Lower leg skin (tissue), 4 donors: ENCODE results near the gene AUTS2. TPM values are rescaled to one million over a fixed set of nuclear protein-coding genes. Genes with fewer than 3 reads are reported as not detected.

Experiments used
- DNase-seq, 2 donors: peaks; one replicate each; pipeline ENCODE4 v3.0.0-alpha.2; 2019; ENCODE audit warnings: low spot score in 2 of 2
- H3K4me3 ChIP-seq: fragments of 200-600 bp; sonication (generic); 2 replicates; pipeline ENCODE4 v1.5.1; 2017; ENCODE audit warnings: mild to moderate bottlenecking, low read depth; ENCODE audit not compliant: poor library complexity, severe bottlenecking
- CTCF ChIP-seq, 3 donors: fragments of 450-650 bp; IDR thresholded peaks; one replicate each; pipeline ENCODE4 v1.5.1; 2016; ENCODE audit warnings: antibody characterized with exemption in 3 of 3, mild to moderate bottlenecking in 3 of 3, moderate library complexity in 2 of 3
- POLR2A ChIP-seq, 2 donors: fragments of 450-650 bp; IDR thresholded peaks; one replicate each; pipeline ENCODE4 v1.6.1; 2016 to 2017; ENCODE audit warnings: antibody characterized with exemption in 2 of 2, mild to moderate bottlenecking in 1 of 2, moderate library complexity in 1 of 2
- whole genome bisulfite sequencing, 2 donors: methylation state at CpG; one replicate each; pipeline ENCODE4 v1.1.5; 2018; 5-methylcytosine and 5-hydroxymethylcytosine counted together
- intact Hi-C: fragments of 100-400 bp; cut with DNase I; formaldehyde crosslinking; loops from one replicate; pipeline ENCODE4 v1.15.0; 2023; ENCODE audit warnings: low total_unique reads
- total RNA-seq, 4 donors: library from RNA; depleted of rRNA; stranded (reverse); fragments of >200 nt; gene quantifications; one replicate each; pipeline ENCODE4 v1.1.0, GENCODE V29; 2016

Gene AUTS2
- total RNA-seq, 4 donors from 2014 or later, result 30.8 to 41.9 (median 40.5) TPM

GRCh38 chr7:70480927-70481569 lies 882.8 kb downstream of the AUTS2 start:
- intact Hi-C loops, result no loop called here
- DNase-seq, result peak in 1 of 2 donors; percentile 21
- TF ChIP-seq POLR2A (IDR thresholded peaks at IDR 0.05) (no peak), CTCF (IDR thresholded peaks at IDR 0.05) (no peak)
- no peak overlapping the region for H3K4me3 ChIP-seq
- 48 to 62% methylated on average over 8 of the region's 8 CpGs for WGBS, 2 donors

- intact Hi-C loops, result no loop called here
- 70 to 91% methylated on average over 8 of the region's 8 CpGs for WGBS, 2 donors
- DNase-seq, result no peak
- no peak overlapping the region for H3K4me3 ChIP-seq
- TF ChIP-seq POLR2A (IDR thresholded peaks at IDR 0.05) (no peak), CTCF (IDR thresholded peaks at IDR 0.05) (no peak)
These were observed 883.4 kb downstream of the AUTS2 start for GRCh38 chr7:70481570-70482123.

GRCh38 chr7:70484255-70484654 lies 886.0 kb downstream of the AUTS2 start:
- intact Hi-C loops, result no loop called here
- WGBS, 2 donors, result 74 to 83% methylated on average over 3 of the region's 3 CpGs
- DNase-seq, result no peak
- no peak for TF ChIP-seq CTCF (IDR thresholded peaks at IDR 0.05)
- TF ChIP-seq POLR2A (IDR thresholded peaks at IDR 0.05), result no peak
- H3K4me3 ChIP-seq, result no peak overlapping the region

- intact Hi-C loops, result no loop called here
- H3K4me3 ChIP-seq, result no peak overlapping the region
- 90 to 91% methylated on average over 7 of the region's 7 CpGs for WGBS, 2 donors
- TF ChIP-seq CTCF (IDR thresholded peaks at IDR 0.05) (no peak), POLR2A (IDR thresholded peaks at IDR 0.05) (no peak)
- DNase-seq, result no peak
These were observed 888.7 kb downstream of the AUTS2 start for GRCh38 chr7:70486977-70487376.

GRCh38 chr7:70487428-70487827 lies 889.2 kb downstream of the AUTS2 start:
- intact Hi-C loops, result no loop called here
- DNase-seq, result no peak
- no peak for TF ChIP-seq POLR2A (IDR thresholded peaks at IDR 0.05)
- TF ChIP-seq CTCF (IDR thresholded peaks at IDR 0.05), result no peak
- H3K4me3 ChIP-seq, result no peak overlapping the region
- WGBS, 2 donors, result 96 to 97% methylated on average over 10 of the region's 10 CpGs

GRCh38 chr7:70487886-70488285 lies 889.6 kb downstream of the AUTS2 start:
- intact Hi-C loops, result no loop called here
- H3K4me3 ChIP-seq, result no peak overlapping the region
- DNase-seq, result no peak
- TF ChIP-seq POLR2A (IDR thresholded peaks at IDR 0.05), result no peak
- TF ChIP-seq CTCF (IDR thresholded peaks at IDR 0.05), result no peak
- 95 to 97% methylated on average over 13 of the region's 13 CpGs for WGBS, 2 donors
